Peyer's patch (tissue), 4 donors: ENCODE measurements around the gene SLC9A3.

Experiments used
- CTCF ChIP-seq, 6 experiments: fragments of 450-650 bp in 4 of 6; fragments of 200-600 bp in 2 of 6; sonication (generic) in 1 of 6; IDR thresholded peaks; one replicate each; pipeline ENCODE4 v1.5.1; 2017 to 2019; ENCODE audit warnings: antibody characterized with exemption in 6 of 6, mild to moderate bottlenecking in 3 of 6, moderate library complexity in 1 of 6
- POLR2A ChIP-seq, 2 donors: fragments of 450-650 bp; IDR thresholded peaks; one replicate each; pipeline ENCODE4 v1.5.1; 2017; ENCODE audit warnings: antibody characterized with exemption in 2 of 2, mild to moderate bottlenecking in 2 of 2, moderate library complexity in 2 of 2

- TF ChIP-seq CTCF (IDR thresholded peaks at IDR 0.05): no peak
- no peak for TF ChIP-seq POLR2A (IDR thresholded peaks at IDR 0.05)
These were observed 59.8 kb downstream of the SLC9A3 start for GRCh38 chr5:464446-464842.
